DND-41 (cell line): ENCODE results near the gene USP35.

Source experiments
- ATAC-seq: fragments of 200-7000 bp; cut with Tn5 transposase; 3 replicates; pipeline ENCODE4 v1.9.1; 2021; ENCODE audit warnings: low read depth; ENCODE audit not compliant: insufficient read depth
- DNase-seq: peaks from one replicate; pipeline ENCODE4 v3.0.0-alpha.2; 2020
- H2AFZ ChIP-seq: 2 replicates; pipeline ENCODE4 v1.6.0; 2012; ENCODE audit warnings: low read depth, low read length
- H3K27ac ChIP-seq: 2 replicates; pipeline ENCODE4 v1.5.1; 2012; ENCODE audit warnings: low read length, inconsistent platforms
- H3K27me3 ChIP-seq: fragments of 200-600 bp; sonication (generic); 2 replicates; pipeline ENCODE4 v1.6.0; 2012; ENCODE audit warnings: low read length, mild to moderate bottlenecking, inconsistent platforms; ENCODE audit not compliant: insufficient read depth, poor library complexity
- H3K36me3 ChIP-seq: 2 replicates; pipeline ENCODE4 v1.5.1; 2012; ENCODE audit warnings: low read length, inconsistent platforms; ENCODE audit not compliant: insufficient read depth
- H3K4me1 ChIP-seq: 2 replicates; pipeline ENCODE4 v1.5.1; 2012; ENCODE audit warnings: mild to moderate bottlenecking, low read length; ENCODE audit not compliant: insufficient read depth
- H3K4me2 ChIP-seq: 2 replicates; pipeline ENCODE4 v1.6.0; 2012; ENCODE audit warnings: mild to moderate bottlenecking, moderate library complexity, low read length, inconsistent platforms; ENCODE audit not compliant: insufficient read depth
- H3K4me3 ChIP-seq, 2 experiments: fragments of 200-600 bp in 1 of 2; shearing (Covaris generic) in 1 of 2; 2 replicates each; pipeline ENCODE4 v1.5.1; 2012 to 2016; ENCODE audit warnings: inconsistent platforms in 2 of 2, low read length in 2 of 2, mild to moderate bottlenecking in 2 of 2, low read depth in 1 of 2, moderate library complexity in 1 of 2
- H3K79me2 ChIP-seq: 2 replicates; pipeline ENCODE4 v1.6.0; 2012; ENCODE audit warnings: low read length, inconsistent platforms; ENCODE audit not compliant: insufficient read depth
- H3K9ac ChIP-seq: 2 replicates; pipeline ENCODE4 v1.6.0; 2012; ENCODE audit warnings: low read depth, mild to moderate bottlenecking, inconsistent platforms, low read length, moderate library complexity
- H3K9me3 ChIP-seq: 2 replicates; pipeline ENCODE4 v1.5.1; 2012; ENCODE audit warnings: low read length, moderate library complexity, mild to moderate bottlenecking, inconsistent platforms; ENCODE audit not compliant: insufficient read depth, severe bottlenecking
- H4K20me1 ChIP-seq: 2 replicates; pipeline ENCODE4 v1.6.0; 2012; ENCODE audit warnings: low read length; ENCODE audit not compliant: insufficient read depth
- CTCF ChIP-seq: IDR thresholded peaks from 2 replicates; pipeline ENCODE4 v1.5.1; 2012; ENCODE audit warnings: borderline replicate concordance, low read length, moderate library complexity, mild to moderate bottlenecking; ENCODE audit not compliant: poor library complexity, severe bottlenecking; ENCODE audit errors: extremely low read depth
- EZH2 ChIP-seq: IDR thresholded peaks from 3 replicates; pipeline ENCODE4 v1.6.1; 2012; ENCODE audit warnings: borderline replicate concordance, low read depth, mild to moderate bottlenecking, moderate library complexity, low read length, inconsistent platforms; ENCODE audit not compliant: severe bottlenecking

USP35 gene

GRCh38 chr11:78262238-78262637 lies 73.5 kb downstream of the USP35 start:
- no peak for ATAC-seq
- H3K4me1 ChIP-seq: peaks cover 8% of the 10 kb centered on the region
- no peak overlapping the region for H2AFZ ChIP-seq
- H4K20me1 ChIP-seq: peaks cover 10% of the 10 kb centered on the region; the same call in 1 of the 2 replicates
- TF ChIP-seq CTCF: no peak
- no peak for TF ChIP-seq EZH2
- peak overlapping the region; percentile 33; the same call in 1 of the 2 replicates for H3K27ac ChIP-seq
- no peak overlapping the region for H3K9ac ChIP-seq
- no peak for DNase-seq
- no peaks in the 10 kb centered on the region for H3K9me3 ChIP-seq
- peaks cover 100% of the 10 kb centered on the region for H3K79me2 ChIP-seq
- H3K36me3 ChIP-seq: peaks cover 47% of the 10 kb centered on the region
- H3K4me3 ChIP-seq: no peak overlapping the region
- no peak overlapping the region for H3K4me2 ChIP-seq
- H3K27me3 ChIP-seq: no peaks in the 10 kb centered on the region

- no peak for ATAC-seq
- peaks cover 10% of the 10 kb centered on the region; the same call in 1 of the 2 replicates for H4K20me1 ChIP-seq
- no peak overlapping the region for H3K4me3 ChIP-seq
- H3K4me1 ChIP-seq: peaks cover 11% of the 10 kb centered on the region
- H3K79me2 ChIP-seq: peaks cover 99% of the 10 kb centered on the region
- TF ChIP-seq CTCF (no peak), EZH2 (no peak)
- H3K27me3 ChIP-seq: no peaks in the 10 kb centered on the region
- H3K4me2 ChIP-seq: no peak overlapping the region
- H2AFZ ChIP-seq: no peak overlapping the region
- peaks cover 49% of the 10 kb centered on the region for H3K36me3 ChIP-seq
- no peaks in the 10 kb centered on the region for H3K9me3 ChIP-seq
- peak overlapping the region; percentile 33; the same call in 1 of the 2 replicates for H3K27ac ChIP-seq
- no peak overlapping the region for H3K9ac ChIP-seq
- DNase-seq: no peak
Observed at GRCh38 chr11:78262691-78263090, 74.0 kb downstream of the USP35 start.
